HEK293 (cell line): ENCODE results near the gene MEX3C.

Experiments used
- CTCF ChIA-PET: fragments of 350-600 bp; formaldehyde crosslinking; extraction: SDS; loops from one replicate; lab custom pipeline; 2021; ENCODE audit warnings: antibody characterized with exemption; lab: Yijun Ruan, JAX
- POLR2A ChIA-PET: fragments of 300-600 bp; formaldehyde crosslinking; extraction: SDS; loops from one replicate; lab custom pipeline; 2020; ENCODE audit warnings: antibody characterized with exemption, inconsistent platforms; lab: Yijun Ruan, JAX
- H3K27ac ChIP-seq: fragments of 200-500 bp; sonication (Bioruptor generic); 2 replicates; pipeline ENCODE4 v1.5.1; 2014; ENCODE audit warnings: low read depth, low read length, control low read depth, inconsistent platforms; ENCODE audit errors: extremely low read depth
- H3K36me3 ChIP-seq, 2 experiments: fragments of 200-500 bp in 1 of 2; sonication (Bioruptor generic) in 1 of 2; 1 replicate in 1 of 2; 2 replicates in 1 of 2; pipeline ENCODE4 v1.5.1; 2014 to 2017; ENCODE audit warnings: inconsistent platforms in 2 of 2, low read length in 2 of 2; ENCODE audit not compliant: control insufficient read depth in 2 of 2, insufficient read depth in 1 of 2
- H3K4me1 ChIP-seq: fragments of 200-500 bp; sonication (Bioruptor generic); 2 replicates; pipeline ENCODE4 v1.5.1; 2014; ENCODE audit warnings: mild to moderate bottlenecking, low read length, inconsistent platforms; ENCODE audit not compliant: control insufficient read depth, insufficient read depth
- H3K4me3 ChIP-seq: 2 replicates; pipeline ENCODE4 v1.5.1; 2011; ENCODE audit warnings: low read depth, mild to moderate bottlenecking, control low read depth, low read length, moderate library complexity
- H3K9me3 ChIP-seq: fragments of 200-500 bp; sonication (Bioruptor generic); 2 replicates; pipeline ENCODE4 v1.5.1; 2014; ENCODE audit warnings: low read depth, low read length, inconsistent platforms; ENCODE audit not compliant: control insufficient read depth, insufficient read depth
- AEBP2 ChIP-seq: fragments of 450-650 bp; formaldehyde crosslinking; IDR thresholded peaks from 2 replicates; pipeline ENCODE4 v1.5.1; 2016; ENCODE audit warnings: missing biosample characterization, missing genetic modification characterization, borderline replicate concordance
- GLI2 ChIP-seq: fragments of 450-650 bp; formaldehyde crosslinking; IDR thresholded peaks from 2 replicates; pipeline ENCODE4; 2017; ENCODE audit warnings: missing biosample characterization, missing genetic modification characterization, low read depth, borderline replicate concordance
- GLIS2 ChIP-seq: fragments of 450-650 bp; formaldehyde crosslinking; IDR thresholded peaks from 2 replicates; pipeline ENCODE4 v1.5.1; 2016; ENCODE audit warnings: missing biosample characterization, missing genetic modification characterization
- KLF17 ChIP-seq: fragments of 450-650 bp; formaldehyde crosslinking; IDR thresholded peaks from 2 replicates; pipeline ENCODE4 v1.5.1; 2016; ENCODE audit warnings: missing biosample characterization, missing genetic modification characterization
- KLF7 ChIP-seq: fragments of 450-650 bp; formaldehyde crosslinking; IDR thresholded peaks from 2 replicates; pipeline ENCODE4 v1.5.1; 2016; ENCODE audit warnings: missing biosample characterization, missing genetic modification characterization, borderline replicate concordance
- MEIS1 ChIP-seq: sonication (generic); formaldehyde crosslinking; IDR thresholded peaks from 2 replicates; pipeline ENCODE4 v1.8.1; 2022; ENCODE audit warnings: missing genetic modification reagents, mild to moderate bottlenecking, borderline replicate concordance
- MZF1 ChIP-seq: fragments of 450-650 bp; formaldehyde crosslinking; IDR thresholded peaks from 2 replicates; pipeline ENCODE4 v1.5.1; 2017; ENCODE audit warnings: missing biosample characterization, missing genetic modification characterization, borderline replicate concordance
- RBAK ChIP-seq: fragments of 450-650 bp; formaldehyde crosslinking; IDR thresholded peaks from 2 replicates; pipeline ENCODE4 v1.5.1; 2016; ENCODE audit warnings: missing biosample characterization, missing genetic modification characterization
- SCRT2 ChIP-seq: fragments of 450-650 bp; formaldehyde crosslinking; IDR thresholded peaks from 2 replicates; pipeline ENCODE4 v1.5.1; 2016; ENCODE audit warnings: missing biosample characterization, missing genetic modification characterization
- ZFHX2 ChIP-seq: fragments of 450-650 bp; formaldehyde crosslinking; conservative IDR thresholded peaks from 2 replicates; pipeline ENCODE4 v1.5.1; 2016; ENCODE audit warnings: missing biosample characterization, missing genetic modification characterization
- ZIC2 ChIP-seq: fragments of 450-650 bp; formaldehyde crosslinking; IDR thresholded peaks from 2 replicates; pipeline ENCODE4 v1.5.1; 2016; ENCODE audit warnings: missing biosample characterization, missing genetic modification characterization
- ZNF121 ChIP-seq: fragments of 450-650 bp; formaldehyde crosslinking; IDR thresholded peaks from 2 replicates; pipeline ENCODE4 v1.5.1; 2016; ENCODE audit warnings: missing biosample characterization, missing genetic modification characterization
- ZNF133 ChIP-seq: fragments of 450-650 bp; formaldehyde crosslinking; IDR thresholded peaks from 2 replicates; pipeline ENCODE4 v1.5.1; 2016; ENCODE audit warnings: missing biosample characterization, missing genetic modification characterization
- ZNF157 ChIP-seq: fragments of 450-650 bp; formaldehyde crosslinking; IDR thresholded peaks from 2 replicates; pipeline ENCODE4 v1.5.1; 2016; ENCODE audit warnings: missing biosample characterization, missing genetic modification characterization
- ZNF175 ChIP-seq: fragments of 450-650 bp; formaldehyde crosslinking; IDR thresholded peaks from 2 replicates; pipeline ENCODE4 v1.5.1; 2016; ENCODE audit warnings: missing biosample characterization, missing genetic modification characterization
- ZNF366 ChIP-seq: fragments of 450-650 bp; formaldehyde crosslinking; conservative IDR thresholded peaks from 2 replicates; pipeline ENCODE4 v1.5.1; 2016; ENCODE audit warnings: missing biosample characterization, missing genetic modification characterization
- ZNF48 ChIP-seq: fragments of 450-650 bp; formaldehyde crosslinking; IDR thresholded peaks from 2 replicates; pipeline ENCODE4 v1.5.1; 2016; ENCODE audit warnings: missing biosample characterization, missing genetic modification characterization
- ZNF501 ChIP-seq: fragments of 450-650 bp; formaldehyde crosslinking; IDR thresholded peaks from 2 replicates; pipeline ENCODE4 v1.5.1; 2016; ENCODE audit warnings: missing biosample characterization, missing genetic modification characterization
- ZNF596 ChIP-seq: fragments of 450-650 bp; IDR thresholded peaks from 2 replicates; pipeline ENCODE4 v1.5.0; 2018; ENCODE audit warnings: missing biosample characterization, mild to moderate bottlenecking, missing genetic modification characterization, moderate library complexity
- ZNF626 ChIP-seq: fragments of 450-650 bp; sonication (Bioruptor Pico); formaldehyde crosslinking; IDR thresholded peaks from 2 replicates; pipeline ENCODE4 v1.5.1; 2018; ENCODE audit warnings: missing biosample characterization, missing genetic modification characterization, inconsistent platforms
- ZNF629 ChIP-seq: fragments of 450-650 bp; formaldehyde crosslinking; IDR thresholded peaks from 2 replicates; pipeline ENCODE4 v1.5.1; 2017; ENCODE audit warnings: missing biosample characterization, missing genetic modification characterization
- ZNF658 ChIP-seq: fragments of 450-650 bp; formaldehyde crosslinking; IDR thresholded peaks from 2 replicates; pipeline ENCODE4; 2016; ENCODE audit warnings: missing biosample characterization, missing genetic modification characterization
- ZNF76 ChIP-seq: fragments of 450-650 bp; formaldehyde crosslinking; IDR thresholded peaks from 2 replicates; pipeline ENCODE4; 2016; ENCODE audit warnings: low read depth, missing biosample characterization, missing genetic modification characterization, borderline replicate concordance
- ZNF768 ChIP-seq: fragments of 450-650 bp; formaldehyde crosslinking; IDR thresholded peaks from 2 replicates; pipeline ENCODE4 v1.5.1; 2018; ENCODE audit warnings: missing biosample characterization, mild to moderate bottlenecking, missing genetic modification characterization
- ZNF791 ChIP-seq: fragments of 450-650 bp; formaldehyde crosslinking; IDR thresholded peaks from 2 replicates; pipeline ENCODE4 v1.5.1; 2016; ENCODE audit warnings: missing biosample characterization, missing genetic modification characterization
- TF ChIP-seq, protein P1 (sequence below): fragments of 450-650 bp; formaldehyde crosslinking; IDR thresholded peaks from 2 replicates; pipeline ENCODE4 v1.5.1; 2017; ENCODE audit warnings: missing biosample characterization, mild to moderate bottlenecking, missing genetic modification characterization, moderate library complexity
- TF ChIP-seq, protein P2 (sequence below): fragments of 450-650 bp; formaldehyde crosslinking; IDR thresholded peaks from 2 replicates; pipeline ENCODE4 v1.5.1; 2016; ENCODE audit warnings: missing biosample characterization, missing genetic modification characterization
- TF ChIP-seq, protein P3 (sequence below): fragments of 450-650 bp; formaldehyde crosslinking; IDR thresholded peaks from 2 replicates; pipeline ENCODE4 v1.5.1; 2016; ENCODE audit warnings: missing biosample characterization, missing genetic modification characterization
- TF ChIP-seq, protein P4 (sequence below): fragments of 450-650 bp; formaldehyde crosslinking; IDR thresholded peaks from 2 replicates; pipeline ENCODE4 v1.5.1; 2017; ENCODE audit warnings: missing biosample characterization, missing genetic modification characterization

Gene MEX3C

DNA sequence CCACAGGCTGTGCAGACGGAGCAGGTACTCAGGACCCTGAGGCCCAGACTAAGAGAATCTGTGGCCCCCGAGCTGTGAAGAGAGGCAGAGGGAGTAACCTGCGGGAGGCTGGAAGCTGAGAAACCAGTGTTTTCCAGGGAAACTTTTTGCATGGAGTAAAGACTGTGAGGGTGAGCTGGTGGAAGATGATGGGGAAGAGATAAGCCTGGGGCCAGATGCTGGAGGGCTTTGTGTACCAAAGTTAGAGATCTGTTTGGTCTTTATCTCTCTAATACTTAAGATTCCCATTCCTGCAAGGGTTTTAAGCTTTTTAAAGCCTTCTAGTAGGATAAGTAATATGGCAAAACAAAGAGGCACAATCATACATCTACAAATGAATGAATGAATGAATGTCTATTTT lies 43.7 kb upstream of the MEX3C start:
- H3K4me1 ChIP-seq = no peaks in the 10 kb centered on the region; the same call in 1 of the 2 replicates
- ChIA-PET CTCF (interaction anchor here (0.6 to 3.2 kb wide), 2 partner anchors 37 to 381 kb away, joined by 3 to 10 read pairs; no protein-coding TSS in a partner anchor), POLR2A (interaction anchor here (0.7 kb wide), 1 partner anchor 12 kb away, joined by 3 read pairs; no protein-coding TSS in a partner anchor)
- no peaks in the 10 kb centered on the region for H3K9me3 ChIP-seq
- no peak overlapping the region for H3K27ac ChIP-seq
- TF ChIP-seq ZNF48 (tag by site-specific recombination) = no peak
- no peak for TF ChIP-seq ZNF626 (tag by site-specific recombination)
- no peak for TF ChIP-seq SCRT2 (tag by site-specific recombination)
- TF ChIP-seq MZF1 (tag by site-specific recombination) = no peak
- no peak for TF ChIP-seq ZNF596
- no peak for TF ChIP-seq GLIS2 (tag by site-specific recombination)
- no peak for TF ChIP-seq ZNF501 (tag by site-specific recombination)
- no peak for TF ChIP-seq KLF17
- no peak for TF ChIP-seq ZNF791 (tag by site-specific recombination)
- no peaks in the 10 kb centered on the region for H3K36me3 ChIP-seq
- no peak overlapping the region for H3K4me3 ChIP-seq

DNA sequence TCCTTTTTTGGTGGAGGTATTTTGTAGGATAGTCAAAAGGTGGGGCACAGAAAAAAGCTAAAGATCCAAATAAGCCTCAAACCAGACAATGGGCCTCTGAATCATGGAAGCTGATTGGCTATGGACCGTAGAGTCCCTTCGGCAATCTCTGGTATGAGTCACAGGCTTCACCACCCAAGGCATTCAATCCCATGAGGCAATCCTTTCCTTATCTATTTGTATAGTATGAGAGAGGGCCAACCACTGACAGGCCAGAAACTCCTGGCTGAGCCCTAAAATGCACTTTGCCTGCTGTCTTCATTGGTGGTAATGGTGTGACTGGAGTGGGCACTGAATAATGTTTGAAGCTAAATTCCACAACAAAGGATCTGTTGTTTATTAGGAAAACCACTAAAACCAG lies 38.7 kb upstream of the MEX3C start:
- POLR2A ChIA-PET = interaction anchor here (1.1 to 2.6 kb wide), 4 partner anchors 30 to 94 kb away, joined by 3 to 32 read pairs (median 6); partner anchors contain the start of gene MEX3C
- TF ChIP-seq KLF7 (tag by site-specific recombination) (no peak), ZNF76 (tag by site-specific recombination) (no peak), ZIC2 (tag by site-specific recombination) (no peak), AEBP2 (tag by site-specific recombination) (no peak), ZNF629 (no peak), ZFHX2 (tag by site-specific recombination) (no peak), GLIS2 (tag by site-specific recombination) (no peak), ZNF157 (no peak), ZNF175 (no peak), MEIS1 (no peak), GLI2 (tag by site-specific recombination) (no peak), RBAK (tag by site-specific recombination) (no peak), ZNF121 (tag by site-specific recombination) (no peak), ZNF768 (tag by site-specific recombination) (no peak), ZNF133 (no peak), ZNF658 (tag by site-specific recombination) (no peak), ZNF366 (no peak; the same call in 1 of the 2 replicates)
- TF ChIP-seq, protein P1, sequence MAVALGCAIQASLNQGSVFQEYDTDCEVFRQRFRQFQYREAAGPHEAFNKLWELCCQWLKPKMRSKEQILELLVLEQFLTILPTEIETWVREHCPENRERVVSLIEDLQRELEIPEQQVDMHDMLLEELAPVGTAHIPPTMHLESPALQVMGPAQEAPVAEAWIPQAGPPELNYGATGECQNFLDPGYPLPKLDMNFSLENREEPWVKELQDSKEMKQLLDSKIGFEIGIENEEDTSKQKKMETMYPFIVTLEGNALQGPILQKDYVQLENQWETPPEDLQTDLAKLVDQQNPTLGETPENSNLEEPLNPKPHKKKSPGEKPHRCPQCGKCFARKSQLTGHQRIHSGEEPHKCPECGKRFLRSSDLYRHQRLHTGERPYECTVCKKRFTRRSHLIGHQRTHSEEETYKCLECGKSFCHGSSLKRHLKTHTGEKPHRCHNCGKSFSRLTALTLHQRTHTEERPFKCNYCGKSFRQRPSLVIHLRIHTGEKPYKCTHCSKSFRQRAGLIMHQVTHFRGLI (tag by site-specific recombination) = peak; percentile 88
- TF ChIP-seq, protein P2, sequence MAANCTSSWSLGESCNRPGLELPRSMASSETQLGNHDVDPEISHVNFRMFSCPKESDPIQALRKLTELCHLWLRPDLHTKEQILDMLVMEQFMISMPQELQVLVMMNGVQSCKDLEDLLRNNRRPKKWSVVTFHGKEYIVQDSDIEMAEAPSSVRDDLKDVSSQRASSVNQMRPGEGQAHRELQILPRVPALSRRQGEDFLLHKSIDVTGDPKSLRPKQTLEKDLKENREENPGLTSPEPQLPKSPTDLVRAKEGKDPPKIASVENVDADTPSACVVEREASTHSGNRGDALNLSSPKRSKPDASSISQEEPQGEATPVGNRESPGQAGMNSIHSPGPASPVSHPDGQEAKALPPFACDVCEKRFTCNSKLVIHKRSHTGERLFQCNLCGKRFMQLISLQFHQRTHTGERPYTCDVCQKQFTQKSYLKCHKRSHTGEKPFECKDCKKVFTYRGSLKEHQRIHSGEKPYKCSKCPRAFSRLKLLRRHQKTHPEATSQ (tag by site-specific recombination) = no peak
- TF ChIP-seq, protein P3, sequence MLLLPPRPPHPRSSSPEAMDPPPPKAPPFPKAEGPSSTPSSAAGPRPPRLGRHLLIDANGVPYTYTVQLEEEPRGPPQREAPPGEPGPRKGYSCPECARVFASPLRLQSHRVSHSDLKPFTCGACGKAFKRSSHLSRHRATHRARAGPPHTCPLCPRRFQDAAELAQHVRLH (tag by site-specific recombination) = no peak
- TF ChIP-seq, protein P4, sequence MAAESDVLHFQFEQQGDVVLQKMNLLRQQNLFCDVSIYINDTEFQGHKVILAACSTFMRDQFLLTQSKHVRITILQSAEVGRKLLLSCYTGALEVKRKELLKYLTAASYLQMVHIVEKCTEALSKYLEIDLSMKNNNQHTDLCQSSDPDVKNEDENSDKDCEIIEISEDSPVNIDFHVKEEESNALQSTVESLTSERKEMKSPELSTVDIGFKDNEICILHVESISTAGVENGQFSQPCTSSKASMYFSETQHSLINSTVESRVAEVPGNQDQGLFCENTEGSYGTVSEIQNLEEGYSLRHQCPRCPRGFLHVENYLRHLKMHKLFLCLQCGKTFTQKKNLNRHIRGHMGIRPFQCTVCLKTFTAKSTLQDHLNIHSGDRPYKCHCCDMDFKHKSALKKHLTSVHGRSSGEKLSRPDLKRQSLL = no peak

More for the DNA sequence above, 38.7 kb upstream of the MEX3C start:
- H3K4me1 ChIP-seq = peaks cover 19% of the 10 kb centered on the region
- H3K36me3 ChIP-seq = no peaks in the 10 kb centered on the region
- no peak overlapping the region; the same call in 1 of the 2 replicates for H3K27ac ChIP-seq
- no peak overlapping the region for H3K4me3 ChIP-seq
- CTCF ChIA-PET = interaction anchor here (0.6 to 0.8 kb wide), 3 partner anchors 32 to 56 kb away, joined by 3 to 4 read pairs (median 4); no protein-coding TSS in a partner anchor
- no peaks in the 10 kb centered on the region for H3K9me3 ChIP-seq
